Endothelial cell of umbilical vein (primary cell): Measurements from ENCODE around the gene RIN2. TPM values are rescaled to one million over a fixed set of nuclear protein-coding genes. Genes with fewer than 3 reads are reported as not detected.

ENCODE experiments used
- BruUV-seq: library from RNA; stranded (reverse); fragments of 400-500 nt; replicated peaks from 2 replicates; lab custom pipeline; 2021; lab: Mats Ljungman, UMichigan
- CTCF ChIA-PET: fragments of 300-600, 350-600 bp; sonication (Branson Sonifier 250); formaldehyde crosslinking; loops from one replicate; lab custom pipeline; 2021; ENCODE audit warnings: antibody characterized with exemption, inconsistent platforms; lab: Charles Lee
- POLR2A ChIA-PET: fragments of 300-600, 350-600 bp; sonication (Branson Sonifier 250); formaldehyde crosslinking; loops from one replicate; lab custom pipeline; 2021; ENCODE audit warnings: antibody characterized with exemption, inconsistent platforms; lab: Charles Lee
- DNase-seq: peaks from one replicate; pipeline ENCODE4 v3.0.0-alpha.2; 2011; ENCODE audit warnings: low read depth, low spot score
- FAIRE-seq: peaks from 2 replicates; lab custom pipeline; 2011; peaks lifted over from hg19 to GRCh38; lab: Jason Lieb, UNC
- H2AFZ ChIP-seq: 2 replicates; pipeline ENCODE4 v1.6.0; 2012; ENCODE audit warnings: low read depth, low read length, control low read depth, inconsistent platforms
- H3K27ac ChIP-seq: 2 replicates; pipeline ENCODE4 v1.5.1; 2011; ENCODE audit warnings: low read depth, mild to moderate bottlenecking, control low read depth, low read length, moderate library complexity; ENCODE audit not compliant: insufficient read depth
- H3K27me3 ChIP-seq, 2 experiments: 2 replicates each; pipeline versions ENCODE4 v1.6.0 to v1.6.1; 2011; ENCODE audit warnings: low read length in 2 of 2, mixed read lengths in 1 of 2; ENCODE audit not compliant: control insufficient read depth in 2 of 2, insufficient read depth in 2 of 2
- H3K36me3 ChIP-seq, 2 experiments: 2 replicates in 1 of 2; 3 replicates in 1 of 2; pipeline ENCODE4 v1.5.1; 2011; ENCODE audit warnings: low read length in 2 of 2, mild to moderate bottlenecking in 1 of 2, moderate library complexity in 1 of 2; ENCODE audit not compliant: control insufficient read depth in 2 of 2, insufficient read depth in 2 of 2; ENCODE audit errors: extremely low read depth in 1 of 2
- H3K4me1 ChIP-seq: 3 replicates; pipeline ENCODE4 v1.5.1; 2011; ENCODE audit warnings: mild to moderate bottlenecking, low read length; ENCODE audit not compliant: control insufficient read depth, insufficient read depth; ENCODE audit errors: extremely low read depth
- H3K4me2 ChIP-seq: 2 replicates; pipeline ENCODE4 v1.6.1; 2011; ENCODE audit warnings: low read length, control low read depth, mixed read lengths; ENCODE audit not compliant: insufficient read depth
- H3K4me3 ChIP-seq, 3 experiments: fragments of 200-600 bp in 1 of 3; sonication (generic), shearing (Covaris generic) in 1 of 3; replicated peaks in 1 of 3; 2 replicates each; pipeline ENCODE4 v1.5.1; 2011 to 2016; ENCODE audit warnings: control low read depth in 3 of 3, low read length in 3 of 3, mild to moderate bottlenecking in 2 of 3, inconsistent platforms in 1 of 3, low read depth in 1 of 3, moderate library complexity in 1 of 3; ENCODE audit not compliant: insufficient read depth in 1 of 3
- H3K79me2 ChIP-seq: 2 replicates; pipeline ENCODE4 v1.6.0; 2012; ENCODE audit warnings: low read length, inconsistent platforms; ENCODE audit not compliant: control insufficient read depth, insufficient read depth
- H3K9ac ChIP-seq: replicated peaks from 2 replicates; pipeline ENCODE3; 2011; ENCODE audit warnings: low read length, control low read depth; ENCODE audit not compliant: insufficient read depth; ENCODE audit errors: extremely low read depth
- H3K9me1 ChIP-seq: replicated peaks from 3 replicates; pipeline ENCODE4 v1.6.0; 2011; ENCODE audit warnings: mild to moderate bottlenecking, low read length; ENCODE audit not compliant: control insufficient read depth, insufficient read depth; ENCODE audit errors: extremely low read depth
- H3K9me3 ChIP-seq: replicated peaks from 2 replicates; pipeline ENCODE4 v1.5.1; 2012; ENCODE audit warnings: low read length, inconsistent platforms; ENCODE audit not compliant: control insufficient read depth, insufficient read depth
- H4K20me1 ChIP-seq: replicated peaks from 2 replicates; pipeline ENCODE3; 2011; ENCODE audit warnings: mild to moderate bottlenecking, low read length; ENCODE audit not compliant: control insufficient read depth, insufficient read depth; ENCODE audit errors: extremely low read depth
- EZH2 ChIP-seq: IDR thresholded peaks from 2 replicates; pipeline ENCODE4 v1.6.1; 2012; ENCODE audit warnings: borderline replicate concordance, low read depth, mild to moderate bottlenecking, moderate library complexity, low read length, inconsistent platforms; ENCODE audit not compliant: severe bottlenecking
- FOS ChIP-seq: IDR thresholded peaks from 2 replicates; pipeline ENCODE4 v1.6.1; 2011; ENCODE audit warnings: mild to moderate bottlenecking, low read length, moderate library complexity, borderline replicate concordance; ENCODE audit not compliant: insufficient read depth
- GATA2 ChIP-seq: IDR thresholded peaks from 2 replicates; pipeline ENCODE4 v1.7.0; 2011; ENCODE audit warnings: low read depth, mild to moderate bottlenecking, moderate library complexity, mixed read lengths, low read length; ENCODE audit not compliant: insufficient read length, insufficient read depth
- JUN ChIP-seq: IDR thresholded peaks from 2 replicates; pipeline ENCODE4 v1.6.1; 2011; ENCODE audit warnings: borderline replicate concordance, low read depth; ENCODE audit not compliant: insufficient read length, insufficient read depth
- MYC ChIP-seq: IDR thresholded peaks from one replicate; pipeline ENCODE4 v1.6.1; 2011; ENCODE audit warnings: mild to moderate bottlenecking, low read depth, low read length
- POLR2A ChIP-seq: IDR thresholded peaks from 2 replicates; pipeline ENCODE4 v1.6.1; 2012; ENCODE audit warnings: low read depth, mild to moderate bottlenecking, control low read depth, low read length
- POLR2AphosphoS5 ChIP-seq: IDR thresholded peaks from 2 replicates; pipeline ENCODE4 v1.6.1; 2012; ENCODE audit warnings: low read depth, mild to moderate bottlenecking, control low read depth, low read length, moderate library complexity; ENCODE audit not compliant: insufficient read depth
- dilution Hi-C: fragments of 300-500 bp; cut with MboI; formaldehyde crosslinking; loops from one replicate; pipeline ENCODE4 v1.15.0; 2019; ENCODE audit warnings: low sequenced_read_pairs; ENCODE audit not compliant: extremely low pct_ligation_motif_present
- intact Hi-C: fragments of 100-400 bp; cut with micrococcal nuclease; formaldehyde crosslinking; loops from one replicate; pipeline ENCODE4 v1.10.0; 2022
- polyA plus RNA-seq, 4 experiments: library from polyadenylated mRNA; depleted of rRNA in 3 of 4; stranded (reverse) in 3 of 4; unstranded in 1 of 4; fragments of >200 nt; gene quantifications; 2 replicates each; pipeline versions ENCODE4 v1.2.1 to v1.2.3, GENCODE V29; 2011 to 2012; ENCODE audit warnings: missing spikeins in 1 of 4
- total RNA-seq: library from RNA; stranded (reverse); gene quantifications from 2 replicates; pipeline ENCODE4 v1.2.3, GENCODE V29; 2021
- TF ChIP-seq, protein P1 (sequence below), 2 donors: IDR thresholded peaks; 1 replicate in 1 of 2; 2 replicates in 1 of 2; pipeline ENCODE4 v1.5.1; 2011; ENCODE audit warnings: low read length in 2 of 2, mild to moderate bottlenecking in 2 of 2, moderate library complexity in 2 of 2, control low read depth in 1 of 2, inconsistent platforms in 1 of 2, low read depth in 1 of 2; ENCODE audit not compliant: insufficient read depth in 1 of 2; ENCODE audit errors: extremely low read depth in 1 of 2
- TF ChIP-seq, protein P2 (sequence below): IDR thresholded peaks from 2 replicates; pipeline ENCODE4 v1.6.1; 2011; ENCODE audit not compliant: insufficient read depth, insufficient read length

The RIN2 gene
- total and polyA plus RNA-seq, 2 donors (not counting 3 experiments of a cell fraction or from before 2014, with no cell fraction given) = 22.6 to 119 TPM

DNA sequence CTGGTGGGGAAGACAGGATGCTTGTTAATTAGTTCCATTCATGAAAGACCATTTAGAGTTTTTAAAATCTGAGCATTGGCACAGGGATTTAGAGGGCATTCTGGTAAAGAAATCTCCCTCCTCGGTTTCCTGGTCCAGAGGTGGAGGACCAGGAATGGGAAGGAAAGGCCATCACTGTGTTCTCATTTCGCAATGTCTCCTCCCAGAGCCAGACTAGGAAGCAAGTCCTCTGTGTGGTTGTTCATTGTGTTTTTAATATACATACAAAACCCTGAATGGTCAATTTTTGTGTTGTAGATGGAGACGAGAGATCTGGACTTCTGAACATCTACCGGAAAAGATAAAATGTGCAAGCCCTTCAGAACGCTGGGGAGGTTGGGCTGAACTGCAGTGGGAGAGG, 41.3 kb downstream of the RIN2 start:
- Histone ChIP-seq H3K79me2 (no peaks in the 10 kb centered on the region), H3K4me1 (peaks cover 19% of the 10 kb centered on the region), H3K4me2 (no peak overlapping the region), H3K27me3 (no peaks in the 10 kb centered on the region), H3K4me3 (no peak overlapping the region), H3K36me3 (peaks cover 0 to 4% of the 10 kb centered on the region in 2 experiments), H4K20me1 (no peaks in the 10 kb centered on the region), H3K9me3 (no peaks in the 10 kb centered on the region), H3K27ac (no peak overlapping the region), H2AFZ (no peak overlapping the region), H3K9ac (no peak overlapping the region), H3K9me1 (no peaks in the 10 kb centered on the region)
- no TSS peak for BruUV-seq
- CTCF ChIA-PET = no interaction called here
- intact Hi-C loops = no loop called here
- POLR2A ChIA-PET = no interaction called here
- dilution Hi-C loops = no loop called here
- DNase-seq (no peak), FAIRE-seq (no peak)
- TF ChIP-seq, protein P1, sequence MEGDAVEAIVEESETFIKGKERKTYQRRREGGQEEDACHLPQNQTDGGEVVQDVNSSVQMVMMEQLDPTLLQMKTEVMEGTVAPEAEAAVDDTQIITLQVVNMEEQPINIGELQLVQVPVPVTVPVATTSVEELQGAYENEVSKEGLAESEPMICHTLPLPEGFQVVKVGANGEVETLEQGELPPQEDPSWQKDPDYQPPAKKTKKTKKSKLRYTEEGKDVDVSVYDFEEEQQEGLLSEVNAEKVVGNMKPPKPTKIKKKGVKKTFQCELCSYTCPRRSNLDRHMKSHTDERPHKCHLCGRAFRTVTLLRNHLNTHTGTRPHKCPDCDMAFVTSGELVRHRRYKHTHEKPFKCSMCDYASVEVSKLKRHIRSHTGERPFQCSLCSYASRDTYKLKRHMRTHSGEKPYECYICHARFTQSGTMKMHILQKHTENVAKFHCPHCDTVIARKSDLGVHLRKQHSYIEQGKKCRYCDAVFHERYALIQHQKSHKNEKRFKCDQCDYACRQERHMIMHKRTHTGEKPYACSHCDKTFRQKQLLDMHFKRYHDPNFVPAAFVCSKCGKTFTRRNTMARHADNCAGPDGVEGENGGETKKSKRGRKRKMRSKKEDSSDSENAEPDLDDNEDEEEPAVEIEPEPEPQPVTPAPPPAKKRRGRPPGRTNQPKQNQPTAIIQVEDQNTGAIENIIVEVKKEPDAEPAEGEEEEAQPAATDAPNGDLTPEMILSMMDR (IDR thresholded peaks at IDR 0.05; ENCODE audit: extremely low read depth in 1 of 2, insufficient read depth in 1 of 2, low read depth in 1 of 2, low read length in 2 of 2) = no peak
- TF ChIP-seq, protein P2, sequence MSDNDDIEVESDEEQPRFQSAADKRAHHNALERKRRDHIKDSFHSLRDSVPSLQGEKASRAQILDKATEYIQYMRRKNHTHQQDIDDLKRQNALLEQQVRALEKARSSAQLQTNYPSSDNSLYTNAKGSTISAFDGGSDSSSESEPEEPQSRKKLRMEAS = no peak
- TF ChIP-seq POLR2AphosphoS5 (no peak), FOS (no peak), EZH2 (no peak), MYC (no peak), POLR2A (no peak), JUN (no peak), GATA2 (no peak)
